Gastroesophageal sphincter (tissue), 3 donors: Measurements from ENCODE around the gene ZNF19.

Experiments
- CTCF ChIP-seq, 4 experiments: fragments of 200-600 bp in 2 of 4; fragments of 450-650 bp in 2 of 4; sonication (generic) in 1 of 4; IDR thresholded peaks; one replicate each; pipeline ENCODE4 v1.5.1; 2017 to 2019; ENCODE audit warnings: antibody characterized with exemption in 4 of 4, mild to moderate bottlenecking in 2 of 4, moderate library complexity in 2 of 4
- EP300 ChIP-seq: sonication (generic); formaldehyde crosslinking; IDR thresholded peaks from one replicate; pipeline ENCODE4 v1.6.1; 2017; ENCODE audit warnings: antibody characterized with exemption, mild to moderate bottlenecking
- POLR2A ChIP-seq, 2 donors: fragments of 450-650 bp; IDR thresholded peaks; one replicate each; pipeline ENCODE4 v1.6.1; 2017; ENCODE audit warnings: antibody characterized with exemption in 2 of 2, mild to moderate bottlenecking in 2 of 2, moderate library complexity in 1 of 2
- POLR2AphosphoS5 ChIP-seq: sonication (generic); formaldehyde crosslinking; IDR thresholded peaks from one replicate; pipeline ENCODE4 v1.6.1; 2017; ENCODE audit warnings: antibody characterized with exemption

DNA sequence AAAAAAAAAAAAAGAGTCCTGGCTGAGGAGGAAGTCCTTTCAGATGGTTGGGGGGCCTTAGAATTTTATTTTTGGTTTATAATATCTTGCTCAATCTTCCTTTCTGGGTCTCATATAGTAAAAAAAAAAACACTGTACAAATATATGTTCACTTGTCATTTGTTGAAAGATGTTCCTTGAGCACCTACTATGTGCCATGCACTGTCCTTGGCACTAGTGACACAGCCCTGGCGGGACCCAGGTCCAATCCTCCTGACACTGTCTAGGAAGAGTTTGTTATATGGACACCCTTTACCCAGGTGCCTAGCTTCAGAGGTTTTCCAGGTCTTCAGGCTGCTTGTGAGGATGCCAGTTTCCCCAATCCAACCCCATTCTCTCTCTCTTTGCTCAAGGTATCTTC lies 39.1 kb upstream of the ZNF19 start:
- no peak for TF ChIP-seq CTCF (IDR thresholded peaks at IDR 0.05)
- TF ChIP-seq POLR2A (IDR thresholded peaks at IDR 0.05), result no peak
- TF ChIP-seq EP300, result no peak
- no peak for TF ChIP-seq POLR2AphosphoS5
